PC-3 (cell line): ENCODE results near the gene TMED9. TPM values are rescaled to one million over a fixed set of nuclear protein-coding genes. Genes with fewer than 3 reads are reported as not detected.

ENCODE experiments used
- ATAC-seq: fragments of 200-7000 bp; cut with Tn5 transposase; 2 replicates; pipeline ENCODE4 v1.9.1; 2020; ENCODE audit warnings: mild to moderate bottlenecking, moderate library complexity
- BruUV-seq: library from RNA; stranded (reverse); fragments of 400-500 nt; replicated peaks from 2 replicates; lab custom pipeline; 2021; lab: Mats Ljungman, UMichigan
- CTCF ChIA-PET: fragments of 300-600 bp; sonication (Branson Sonifier 250); formaldehyde crosslinking; loops from one replicate; lab custom pipeline; 2022; ENCODE audit warnings: antibody characterized with exemption; lab: Charles Lee
- POLR2A ChIA-PET: fragments of 300-600 bp; sonication (Branson Sonifier 250); formaldehyde crosslinking; loops from one replicate; lab custom pipeline; 2022; ENCODE audit warnings: antibody characterized with exemption; ENCODE audit not compliant: unreplicated experiment; lab: Charles Lee
- DNase-seq: peaks from one replicate; pipeline ENCODE4 v3.0.0-alpha.2; 2015
- H2AFZ ChIP-seq: fragments of 300-600 bp; sonication (generic); 2 replicates; pipeline ENCODE4 v1.6.0; 2016; ENCODE audit warnings: antibody characterized with exemption, low read length
- H3F3A ChIP-seq: fragments of 300-600 bp; sonication (generic); one replicate; pipeline ENCODE4 v1.6.0; 2017; ENCODE audit warnings: antibody characterized with exemption, low read length, control low read depth, mild to moderate bottlenecking; ENCODE audit not compliant: unreplicated experiment
- H3K27ac ChIP-seq: fragments of 300-600 bp; sonication (generic); 2 replicates; pipeline ENCODE4 v1.5.1; 2016; ENCODE audit warnings: mild to moderate bottlenecking, low read length
- H3K27me3 ChIP-seq: fragments of 300-600 bp; sonication (generic); 2 replicates; pipeline ENCODE4 v1.6.1; 2016; ENCODE audit warnings: low read length, mixed read lengths
- H3K36me3 ChIP-seq: fragments of 300-600 bp; sonication (generic); 2 replicates; pipeline ENCODE4 v1.6.1; 2016; ENCODE audit warnings: low read depth, mixed run types, low read length, mixed read lengths
- H3K4me1 ChIP-seq: fragments of 300-600 bp; sonication (generic); 2 replicates; pipeline ENCODE4 v1.5.1; 2016; ENCODE audit warnings: low read length; ENCODE audit not compliant: insufficient read depth
- H3K4me2 ChIP-seq: fragments of 300-600 bp; sonication (generic); 2 replicates; pipeline ENCODE4 v1.6.0; 2016; ENCODE audit warnings: low read length
- H3K4me3 ChIP-seq: fragments of 300-600 bp; sonication (generic); 2 replicates; pipeline ENCODE4 v1.5.1; 2016; ENCODE audit warnings: mild to moderate bottlenecking, low read length, mixed read lengths
- H3K79me2 ChIP-seq: fragments of 300-600 bp; sonication (generic); 2 replicates; pipeline ENCODE4 v1.6.1; 2017; ENCODE audit warnings: low read length, mixed read lengths
- H3K9ac ChIP-seq: fragments of 300-600 bp; sonication (generic); 2 replicates; pipeline ENCODE4 v1.6.0; 2016; ENCODE audit warnings: mild to moderate bottlenecking, low read length
- H3K9me2 ChIP-seq: fragments of 300-600 bp; sonication (generic); replicated peaks from 2 replicates; pipeline ENCODE4 v1.6.1; 2016; ENCODE audit warnings: mixed run types, low read length, mixed read lengths
- H3K9me3 ChIP-seq: fragments of 300-600 bp; sonication (generic); 2 replicates; pipeline ENCODE4 v1.6.1; 2016; ENCODE audit warnings: low read length, mixed read lengths
- H4K20me1 ChIP-seq: fragments of 300-600 bp; sonication (generic); 2 replicates; pipeline ENCODE4 v1.6.1; 2016; ENCODE audit warnings: low read length, mixed read lengths
- EZH2 ChIP-seq: fragments of 300-600 bp; sonication (generic); IDR thresholded peaks from one replicate; pipeline ENCODE4 v1.6.1; 2017; ENCODE audit warnings: antibody characterized with exemption, mild to moderate bottlenecking, low read length; ENCODE audit not compliant: unreplicated experiment
- EZH2phosphoT487 ChIP-seq: fragments of 300-600 bp; sonication (generic); IDR thresholded peaks from 2 replicates; pipeline ENCODE4 v1.6.1; 2018; ENCODE audit warnings: mild to moderate bottlenecking, antibody characterized with exemption, low read length, borderline replicate concordance
- intact Hi-C: fragments of 100-400 bp; cut with micrococcal nuclease; formaldehyde crosslinking; loops from 2 replicates; pipeline ENCODE4 v1.9.0; 2023
- total RNA-seq: library from RNA; depleted of rRNA; stranded (reverse); fragments of >200 nt; gene quantifications from 2 replicates; pipeline ENCODE4 v1.2.3, GENCODE V29; 2014
- TF ChIP-seq, protein P1 (sequence below): fragments of 300-600 bp; sonication (generic); conservative IDR thresholded peaks from 2 replicates; pipeline ENCODE4 v1.5.1; 2017; ENCODE audit warnings: antibody characterized with exemption, low read depth, mild to moderate bottlenecking, low read length

TMED9 gene
- total RNA-seq, 1 experiment from 2014 or later, result 217 TPM

DNA sequence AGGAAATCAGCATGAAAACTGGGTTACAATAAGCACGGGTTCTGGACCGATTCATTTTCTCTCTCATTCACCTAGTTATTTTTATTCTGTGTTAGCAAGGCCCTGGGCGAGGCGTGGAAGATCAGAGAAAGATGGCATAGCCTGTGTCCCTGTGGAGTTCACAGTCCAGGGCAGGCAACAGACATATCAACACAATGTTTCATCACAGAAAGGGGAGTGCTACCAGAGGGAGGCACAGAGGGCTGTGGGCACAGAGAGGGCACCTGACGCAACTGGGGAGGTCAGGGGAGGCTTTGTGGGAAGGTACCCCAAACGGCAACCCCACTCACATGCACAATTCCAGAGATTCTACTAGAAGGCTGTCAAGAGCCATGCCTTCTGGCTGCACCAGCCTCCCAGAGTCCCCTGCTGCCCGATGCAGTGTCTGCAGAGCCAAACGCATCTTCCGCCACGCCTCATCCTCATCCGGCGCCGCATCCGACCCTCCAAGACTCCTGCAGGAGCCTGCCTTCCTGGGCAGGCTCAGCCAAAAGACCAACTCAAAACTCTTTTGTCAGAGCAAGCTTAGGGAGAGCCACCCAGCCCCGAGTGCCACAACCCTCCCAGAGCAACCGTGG is 39.1 kb upstream of the TMED9 start:
- H3K9me2 ChIP-seq, result no peaks in the 10 kb centered on the region
- no peaks in the 10 kb centered on the region for H3K27me3 ChIP-seq
- peaks cover 64% of the 10 kb centered on the region for H3K79me2 ChIP-seq
- no peaks in the 10 kb centered on the region for H3K9me3 ChIP-seq
- peaks cover 15% of the 10 kb centered on the region; the same call in 1 of the 2 replicates for H4K20me1 ChIP-seq
- ATAC-seq, result peak; percentile 37
- CTCF ChIA-PET, result no interaction called here
- peak overlapping the region; percentile 76; the same call in 1 of the 2 replicates for H2AFZ ChIP-seq
- BruUV-seq, result no TSS peak
- peak overlapping the region; percentile 93 for H3K4me2 ChIP-seq
- H3K27ac ChIP-seq, result no peak overlapping the region
- H3K36me3 ChIP-seq, result no peaks in the 10 kb centered on the region; the same call in 1 of the 2 replicates
- TF ChIP-seq EZH2 (no peak), EZH2phosphoT487 (no peak)
- TF ChIP-seq, protein P1, sequence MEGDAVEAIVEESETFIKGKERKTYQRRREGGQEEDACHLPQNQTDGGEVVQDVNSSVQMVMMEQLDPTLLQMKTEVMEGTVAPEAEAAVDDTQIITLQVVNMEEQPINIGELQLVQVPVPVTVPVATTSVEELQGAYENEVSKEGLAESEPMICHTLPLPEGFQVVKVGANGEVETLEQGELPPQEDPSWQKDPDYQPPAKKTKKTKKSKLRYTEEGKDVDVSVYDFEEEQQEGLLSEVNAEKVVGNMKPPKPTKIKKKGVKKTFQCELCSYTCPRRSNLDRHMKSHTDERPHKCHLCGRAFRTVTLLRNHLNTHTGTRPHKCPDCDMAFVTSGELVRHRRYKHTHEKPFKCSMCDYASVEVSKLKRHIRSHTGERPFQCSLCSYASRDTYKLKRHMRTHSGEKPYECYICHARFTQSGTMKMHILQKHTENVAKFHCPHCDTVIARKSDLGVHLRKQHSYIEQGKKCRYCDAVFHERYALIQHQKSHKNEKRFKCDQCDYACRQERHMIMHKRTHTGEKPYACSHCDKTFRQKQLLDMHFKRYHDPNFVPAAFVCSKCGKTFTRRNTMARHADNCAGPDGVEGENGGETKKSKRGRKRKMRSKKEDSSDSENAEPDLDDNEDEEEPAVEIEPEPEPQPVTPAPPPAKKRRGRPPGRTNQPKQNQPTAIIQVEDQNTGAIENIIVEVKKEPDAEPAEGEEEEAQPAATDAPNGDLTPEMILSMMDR, result no peak
- peak overlapping the region; percentile 79 for H3K9ac ChIP-seq
- peak overlapping the region; percentile 93 for H3K4me3 ChIP-seq
- peaks cover 2% of the 10 kb centered on the region for H3F3A ChIP-seq
- POLR2A ChIA-PET, result no interaction called here
- intact Hi-C loops, result loop anchor here (5.0 kb wide), 1 partner anchor 36 kb away; the partner anchor contains the start of gene DDX41
- DNase-seq, result peak; percentile 23
- peaks cover 24% of the 10 kb centered on the region for H3K4me1 ChIP-seq

DNA sequence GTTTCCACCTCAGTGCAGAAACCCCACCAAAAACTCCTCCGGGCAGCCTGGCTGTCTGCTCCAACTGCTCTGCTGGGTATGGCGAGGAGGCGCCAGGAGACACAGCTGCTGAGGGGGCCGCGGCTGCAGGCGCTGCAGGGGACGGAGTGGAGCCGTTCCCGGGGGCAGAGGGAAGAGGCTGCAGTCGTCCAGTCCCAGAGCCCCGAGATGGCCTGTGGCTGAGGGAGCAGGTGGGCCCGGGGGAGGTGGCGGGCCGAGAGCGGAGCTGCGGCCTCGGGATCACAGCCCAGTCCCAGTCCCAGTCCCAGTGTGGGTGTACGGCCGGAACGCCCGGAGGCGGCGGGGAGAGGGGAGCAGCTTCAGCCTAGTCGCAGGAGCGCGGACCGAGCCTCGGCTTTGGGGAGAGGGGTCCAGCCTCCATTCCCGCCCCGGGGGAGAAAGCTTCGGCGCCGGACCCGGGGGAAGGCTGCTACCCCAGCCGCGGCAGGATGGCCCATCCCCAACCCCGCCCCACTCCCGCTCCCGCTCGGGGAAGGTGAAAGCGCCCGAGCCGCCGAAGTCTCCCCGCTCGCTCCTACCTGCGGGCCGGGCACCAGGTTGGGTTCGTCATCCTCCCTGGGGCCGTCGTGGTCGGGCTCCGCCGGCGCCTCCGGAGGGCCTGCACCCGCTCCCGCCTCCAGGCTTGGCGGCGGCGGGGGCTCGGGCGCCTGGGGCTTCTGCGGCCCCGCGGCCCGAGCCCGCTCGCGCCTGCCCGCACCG is 38.2 kb upstream of the TMED9 start:
- ChIA-PET CTCF (no interaction called here), POLR2A (no interaction called here)
- peak overlapping the region; percentile 76 for H2AFZ ChIP-seq
- TF ChIP-seq EZH2 (no peak), EZH2phosphoT487 (no peak)
- TF ChIP-seq, protein P1, result no peak
- H3F3A ChIP-seq, result no peaks in the 10 kb centered on the region
- no peaks in the 10 kb centered on the region; the same call in 1 of the 2 replicates for H3K36me3 ChIP-seq
- peaks cover 15% of the 10 kb centered on the region; the same call in 1 of the 2 replicates for H4K20me1 ChIP-seq
- intact Hi-C loops, result loop anchor here (2.0 to 5.0 kb wide), 2 partner anchors 37 to 39 kb away; partner anchors contain the start of genes DDX41 and TMED9
- no peaks in the 10 kb centered on the region for H3K9me3 ChIP-seq
- no peaks in the 10 kb centered on the region for H3K27me3 ChIP-seq
- peaks cover 21% of the 10 kb centered on the region for H3K4me1 ChIP-seq
- peaks cover 55% of the 10 kb centered on the region for H3K79me2 ChIP-seq
- H3K4me3 ChIP-seq, result peak overlapping the region; percentile 93
- DNase-seq (no peak), ATAC-seq (peak; percentile 61)
- H3K27ac ChIP-seq, result no peak overlapping the region
- H3K4me2 ChIP-seq, result peak overlapping the region; percentile 93
- peak overlapping the region; percentile 79 for H3K9ac ChIP-seq
- no TSS peak for BruUV-seq
- H3K9me2 ChIP-seq, result no peaks in the 10 kb centered on the region
